CD4-positive, CD25-positive, alpha-beta regulatory T cell (primary cell): ENCODE results near the gene RAET1E. TPM values are rescaled to one million over a fixed set of nuclear protein-coding genes. Genes with fewer than 3 reads are reported as not detected.

ENCODE experiments used
- ATAC-seq, 2 donors: fragments of 150-1000 bp; cut with Tn5 transposase; one replicate each; pipeline ENCODE4 v1.10.0; 2021; ENCODE audit warnings: low read depth in 2 of 2, moderate number of reproducible peaks in 2 of 2, moderate library complexity in 1 of 2
- DNase-seq, 3 donors: peaks; one replicate each; pipeline versions ENCODE4 v3.0.0 to v3.0.0-alpha.2; 2012 to 2022; ENCODE audit warnings: mixed read lengths in 1 of 3
- H3K27ac ChIP-seq: one replicate; pipeline ENCODE4 v1.7.0; 2013; ENCODE audit warnings: mild to moderate bottlenecking, low read length; ENCODE audit not compliant: insufficient read depth, poor library complexity, severe bottlenecking
- H3K27me3 ChIP-seq: one replicate; pipeline ENCODE4 v1.7.0; 2013; ENCODE audit warnings: low read length; ENCODE audit not compliant: control insufficient read depth, insufficient read depth
- H3K36me3 ChIP-seq: one replicate; pipeline ENCODE4 v1.7.0; 2013; ENCODE audit warnings: mild to moderate bottlenecking, low read length, moderate library complexity; ENCODE audit not compliant: control insufficient read depth, insufficient read depth
- H3K4me1 ChIP-seq: 2 replicates; pipeline ENCODE4 v1.7.0; 2013; ENCODE audit warnings: mild to moderate bottlenecking, low read length; ENCODE audit not compliant: insufficient read depth, control insufficient read depth, poor library complexity, severe bottlenecking
- H3K4me3 ChIP-seq: one replicate; pipeline ENCODE4 v1.7.0; 2013; ENCODE audit warnings: low read depth, mild to moderate bottlenecking, low read length, moderate library complexity
- H3K9me3 ChIP-seq, 2 experiments: 1 replicate in 1 of 2; 2 replicates in 1 of 2; pipeline ENCODE4 v1.7.0; 2013; ENCODE audit warnings: low read length in 2 of 2, mild to moderate bottlenecking in 1 of 2, moderate library complexity in 1 of 2; ENCODE audit not compliant: control insufficient read depth in 2 of 2
- H3K27ac Mint-ChIP-seq, 3 donors: one replicate each; pipeline ENCODE4 v1.8.0; 2020 to 2022; ENCODE audit warnings: mild to moderate bottlenecking in 3 of 3, mixed read lengths in 3 of 3, moderate library complexity in 2 of 3
- H3K27me3 Mint-ChIP-seq: one replicate; pipeline ENCODE4 v1.8.0; 2022; ENCODE audit warnings: mild to moderate bottlenecking, mixed read lengths
- H3K36me3 Mint-ChIP-seq: one replicate; pipeline ENCODE4 v1.8.0; 2020; ENCODE audit warnings: mixed read lengths
- H3K4me1 Mint-ChIP-seq, 4 donors: one replicate each; pipeline ENCODE4 v1.8.0; 2020 to 2022; ENCODE audit warnings: mixed read lengths in 4 of 4, mild to moderate bottlenecking in 1 of 4
- H3K4me3 Mint-ChIP-seq, 4 donors: one replicate each; pipeline ENCODE4 v1.8.0; 2020 to 2022; ENCODE audit warnings: mild to moderate bottlenecking in 4 of 4, mixed read lengths in 4 of 4, moderate library complexity in 3 of 4
- H3K9me3 Mint-ChIP-seq, 7 donors: one replicate each; pipeline ENCODE4 v1.8.0; 2020 to 2022; ENCODE audit warnings: mixed read lengths in 7 of 7, mild to moderate bottlenecking in 3 of 7, moderate library complexity in 2 of 7
- polyA plus RNA-seq, 4 donors: library from polyadenylated mRNA; unstranded; fragments of 300-500 nt; fragmentation: Illumina TruSeq; gene quantifications; one replicate each; pipeline ENCODE4 v1.2.3, GENCODE V29; 2021
- total RNA-seq: library from RNA; stranded (reverse); gene quantifications from one replicate; pipeline ENCODE4 v1.2.3, GENCODE V29; 2022

Gene RAET1E
- total and polyA plus RNA-seq, 5 donors from 2014 or later = not detected

- H3K4me3 Mint-ChIP-seq = no peak overlapping the region
- no peaks in the 10 kb centered on the region for H3K4me1 Mint-ChIP-seq
- H3K36me3 ChIP-seq = no peaks in the 10 kb centered on the region
- no peak overlapping the region for H3K27ac Mint-ChIP-seq
- H3K27ac ChIP-seq = no peak overlapping the region
- peaks cover 3% of the 10 kb centered on the region for H3K27me3 ChIP-seq
- peaks cover 21% of the 10 kb centered on the region for H3K27me3 Mint-ChIP-seq
- peaks cover 0 to 18% of the 10 kb centered on the region in 2 experiments for H3K9me3 ChIP-seq
- no peaks in the 10 kb centered on the region for H3K4me1 ChIP-seq
- ATAC-seq (no peak), DNase-seq (no peak)
- peaks cover 5% of the 10 kb centered on the region for H3K36me3 Mint-ChIP-seq
- H3K9me3 Mint-ChIP-seq = peaks cover 0 to 12% (median 2%) of the 10 kb centered on the region in 7 donors
- H3K4me3 ChIP-seq = no peak overlapping the region
Observed at GRCh38 chr6:149906405-149906804, 8.5 kb upstream of the RAET1E start.

- H3K4me1 Mint-ChIP-seq = no peaks in the 10 kb centered on the region
- no peak overlapping the region for H3K27ac Mint-ChIP-seq
- no peaks in the 10 kb centered on the region for H3K36me3 ChIP-seq
- peaks cover 5% of the 10 kb centered on the region for H3K36me3 Mint-ChIP-seq
- no peak for ATAC-seq
- no peaks in the 10 kb centered on the region for H3K4me1 ChIP-seq
- no peak for DNase-seq
- H3K9me3 ChIP-seq = peaks cover 0 to 18% of the 10 kb centered on the region in 2 experiments
- H3K27me3 Mint-ChIP-seq = peaks cover 17% of the 10 kb centered on the region
- H3K4me3 ChIP-seq = no peak overlapping the region
- peaks cover 0 to 12% (median 2%) of the 10 kb centered on the region in 7 donors for H3K9me3 Mint-ChIP-seq
- H3K27ac ChIP-seq = no peak overlapping the region
- no peak overlapping the region for H3K4me3 Mint-ChIP-seq
- H3K27me3 ChIP-seq = peaks cover 3% of the 10 kb centered on the region
Observed at GRCh38 chr6:149905911-149906371, 8.0 kb upstream of the RAET1E start.

GRCh38 chr6:149905371-149905910, 7.5 kb upstream of the RAET1E start:
- Mint-ChIP-seq H3K36me3 (peaks cover 5% of the 10 kb centered on the region), H3K4me3 (no peak overlapping the region), H3K4me1 (no peaks in the 10 kb centered on the region), H3K27ac (no peak overlapping the region), H3K27me3 (peaks cover 16% of the 10 kb centered on the region), H3K9me3 (peaks cover 0 to 12% (median 2%) of the 10 kb centered on the region in 7 donors)
- Histone ChIP-seq H3K4me3 (no peak overlapping the region), H3K9me3 (peaks cover 0 to 18% of the 10 kb centered on the region in 2 experiments), H3K4me1 (no peaks in the 10 kb centered on the region), H3K36me3 (no peaks in the 10 kb centered on the region), H3K27ac (no peak overlapping the region), H3K27me3 (peaks cover 3% of the 10 kb centered on the region)
- ATAC-seq (no peak), DNase-seq (no peak)

- H3K36me3 Mint-ChIP-seq = peaks cover 5% of the 10 kb centered on the region
- no peaks in the 10 kb centered on the region for H3K4me1 ChIP-seq
- H3K4me1 Mint-ChIP-seq = no peaks in the 10 kb centered on the region
- no peak overlapping the region for H3K27ac ChIP-seq
- H3K4me3 Mint-ChIP-seq = no peak overlapping the region
- peaks cover 19% of the 10 kb centered on the region for H3K27me3 Mint-ChIP-seq
- peaks cover 3% of the 10 kb centered on the region for H3K27me3 ChIP-seq
- H3K36me3 ChIP-seq = no peaks in the 10 kb centered on the region
- H3K27ac Mint-ChIP-seq = no peak overlapping the region
- DNase-seq = no peak
- H3K9me3 ChIP-seq = peaks cover 0 to 18% of the 10 kb centered on the region in 2 experiments
- no peak for ATAC-seq
- no peak overlapping the region for H3K4me3 ChIP-seq
- peaks cover 0 to 12% (median 2%) of the 10 kb centered on the region in 7 donors for H3K9me3 Mint-ChIP-seq
Observed at GRCh38 chr6:149904661-149905370, 6.9 kb upstream of the RAET1E start.

- peaks cover 0 to 10% (median 2%) of the 10 kb centered on the region in 7 donors for H3K9me3 Mint-ChIP-seq
- no peak for ATAC-seq
- H3K27ac Mint-ChIP-seq = no peak overlapping the region
- H3K4me1 Mint-ChIP-seq = no peaks in the 10 kb centered on the region
- H3K27ac ChIP-seq = no peak overlapping the region
- peaks cover 3% of the 10 kb centered on the region for H3K27me3 ChIP-seq
- H3K27me3 Mint-ChIP-seq = peaks cover 27% of the 10 kb centered on the region
- no peak overlapping the region for H3K4me3 Mint-ChIP-seq
- no peaks in the 10 kb centered on the region for H3K4me1 ChIP-seq
- H3K9me3 ChIP-seq = peaks cover 0 to 13% of the 10 kb centered on the region in 2 experiments
- no peaks in the 10 kb centered on the region for H3K36me3 ChIP-seq
- no peak overlapping the region for H3K4me3 ChIP-seq
- H3K36me3 Mint-ChIP-seq = peaks cover 5% of the 10 kb centered on the region
- no peak for DNase-seq
Observed at GRCh38 chr6:149903938-149904611, 6.2 kb upstream of the RAET1E start.

GRCh38 chr6:149901444-149902140, 3.7 kb upstream of the RAET1E start:
- H3K36me3 Mint-ChIP-seq = no peaks in the 10 kb centered on the region
- no peak overlapping the region for H3K4me3 ChIP-seq
- H3K36me3 ChIP-seq = no peaks in the 10 kb centered on the region
- peaks cover 36% of the 10 kb centered on the region for H3K27me3 Mint-ChIP-seq
- peaks cover 0 to 2% (median 0%) of the 10 kb centered on the region in 7 donors for H3K9me3 Mint-ChIP-seq
- no peaks in the 10 kb centered on the region for H3K4me1 ChIP-seq
- peaks cover 0 to 7% (median 1%) of the 10 kb centered on the region in 4 donors for H3K4me1 Mint-ChIP-seq
- no peak overlapping the region for H3K27ac Mint-ChIP-seq
- H3K9me3 ChIP-seq = no peaks in the 10 kb centered on the region
- ATAC-seq (no peak), DNase-seq (no peak)
- H3K27me3 ChIP-seq = peaks cover 3% of the 10 kb centered on the region
- no peak overlapping the region for H3K27ac ChIP-seq
- no peak overlapping the region for H3K4me3 Mint-ChIP-seq

GRCh38 chr6:149900620-149901443, 2.9 kb upstream of the RAET1E start:
- Mint-ChIP-seq H3K27me3 (peaks cover 38% of the 10 kb centered on the region), H3K4me1 (peaks cover 0 to 7% (median 2%) of the 10 kb centered on the region in 4 donors), H3K9me3 (peaks cover 0 to 2% (median 0%) of the 10 kb centered on the region in 7 donors), H3K36me3 (no peaks in the 10 kb centered on the region), H3K4me3 (no peak overlapping the region), H3K27ac (no peak overlapping the region)
- Histone ChIP-seq H3K9me3 (no peaks in the 10 kb centered on the region), H3K36me3 (no peaks in the 10 kb centered on the region), H3K27ac (no peak overlapping the region), H3K27me3 (peaks cover 3% of the 10 kb centered on the region), H3K4me3 (no peak overlapping the region), H3K4me1 (no peaks in the 10 kb centered on the region)
- no peak for DNase-seq
- no peak for ATAC-seq
